WTC11 (cell line): ENCODE results near the gene ZSCAN21.

ENCODE experiments used
- ESRRA ChIP-seq: sonication (generic); formaldehyde crosslinking; IDR thresholded peaks from 2 replicates; pipeline ENCODE4 v1.8.1; 2022; ENCODE audit warnings: mild to moderate bottlenecking, missing genetic modification reagents, borderline replicate concordance
- JUN ChIP-seq: sonication (generic); formaldehyde crosslinking; IDR thresholded peaks from 2 replicates; pipeline ENCODE4 v1.8.0; 2023; ENCODE audit warnings: mild to moderate bottlenecking, missing genetic modification reagents
- RELA ChIP-seq: sonication (generic); formaldehyde crosslinking; IDR thresholded peaks from 2 replicates; pipeline ENCODE4 v1.8.1; 2022; ENCODE audit warnings: missing genetic modification reagents, mild to moderate bottlenecking, borderline replicate concordance
- ZNF232 ChIP-seq: sonication (generic); formaldehyde crosslinking; IDR thresholded peaks from 2 replicates; pipeline ENCODE4 v1.8.0; 2022; ENCODE audit warnings: mild to moderate bottlenecking, missing genetic modification reagents
- TF ChIP-seq, protein P1 (sequence below): sonication (generic); formaldehyde crosslinking; IDR thresholded peaks from 2 replicates; pipeline ENCODE4 v1.8.0; 2022; ENCODE audit warnings: mild to moderate bottlenecking, missing genetic modification reagents
- TF ChIP-seq, protein P2 (sequence below): fragments of 200-600 bp; IDR thresholded peaks from 2 replicates; pipeline ENCODE4 v1.8.0; 2022; ENCODE audit warnings: antibody characterized with exemption
- TF ChIP-seq, protein P3 (sequence below): sonication (generic); formaldehyde crosslinking; IDR thresholded peaks from 2 replicates; pipeline ENCODE4 v1.8.0; 2022; ENCODE audit warnings: mild to moderate bottlenecking, missing genetic modification reagents
- TF ChIP-seq, protein P4 (sequence below): sonication (generic); formaldehyde crosslinking; IDR thresholded peaks from 2 replicates; pipeline ENCODE4 v1.8.1; 2023; ENCODE audit warnings: mild to moderate bottlenecking, missing genetic modification reagents, borderline replicate concordance

DNA sequence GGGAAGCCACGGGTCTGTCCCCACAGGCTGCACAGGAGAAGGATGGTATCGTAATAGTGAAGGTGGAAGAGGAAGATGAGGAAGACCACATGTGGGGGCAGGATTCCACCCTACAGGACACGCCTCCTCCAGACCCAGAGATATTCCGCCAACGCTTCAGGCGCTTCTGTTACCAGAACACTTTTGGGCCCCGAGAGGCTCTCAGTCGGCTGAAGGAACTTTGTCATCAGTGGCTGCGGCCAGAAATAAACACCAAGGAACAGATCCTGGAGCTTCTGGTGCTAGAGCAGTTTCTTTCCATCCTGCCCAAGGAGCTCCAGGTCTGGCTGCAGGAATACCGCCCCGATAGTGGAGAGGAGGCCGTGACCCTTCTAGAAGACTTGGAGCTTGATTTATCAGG is 26.0 kb upstream of the ZSCAN21 start:
- no peak for TF ChIP-seq ESRRA
- TF ChIP-seq, protein P1, sequence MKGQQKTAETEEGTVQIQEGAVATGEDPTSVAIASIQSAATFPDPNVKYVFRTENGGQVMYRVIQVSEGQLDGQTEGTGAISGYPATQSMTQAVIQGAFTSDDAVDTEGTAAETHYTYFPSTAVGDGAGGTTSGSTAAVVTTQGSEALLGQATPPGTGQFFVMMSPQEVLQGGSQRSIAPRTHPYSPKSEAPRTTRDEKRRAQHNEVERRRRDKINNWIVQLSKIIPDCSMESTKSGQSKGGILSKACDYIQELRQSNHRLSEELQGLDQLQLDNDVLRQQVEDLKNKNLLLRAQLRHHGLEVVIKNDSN (CRISPR knock-in tag): no peak
- TF ChIP-seq, protein P2, sequence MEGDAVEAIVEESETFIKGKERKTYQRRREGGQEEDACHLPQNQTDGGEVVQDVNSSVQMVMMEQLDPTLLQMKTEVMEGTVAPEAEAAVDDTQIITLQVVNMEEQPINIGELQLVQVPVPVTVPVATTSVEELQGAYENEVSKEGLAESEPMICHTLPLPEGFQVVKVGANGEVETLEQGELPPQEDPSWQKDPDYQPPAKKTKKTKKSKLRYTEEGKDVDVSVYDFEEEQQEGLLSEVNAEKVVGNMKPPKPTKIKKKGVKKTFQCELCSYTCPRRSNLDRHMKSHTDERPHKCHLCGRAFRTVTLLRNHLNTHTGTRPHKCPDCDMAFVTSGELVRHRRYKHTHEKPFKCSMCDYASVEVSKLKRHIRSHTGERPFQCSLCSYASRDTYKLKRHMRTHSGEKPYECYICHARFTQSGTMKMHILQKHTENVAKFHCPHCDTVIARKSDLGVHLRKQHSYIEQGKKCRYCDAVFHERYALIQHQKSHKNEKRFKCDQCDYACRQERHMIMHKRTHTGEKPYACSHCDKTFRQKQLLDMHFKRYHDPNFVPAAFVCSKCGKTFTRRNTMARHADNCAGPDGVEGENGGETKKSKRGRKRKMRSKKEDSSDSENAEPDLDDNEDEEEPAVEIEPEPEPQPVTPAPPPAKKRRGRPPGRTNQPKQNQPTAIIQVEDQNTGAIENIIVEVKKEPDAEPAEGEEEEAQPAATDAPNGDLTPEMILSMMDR: no peak
- no peak for TF ChIP-seq RELA (CRISPR knock-in tag)
- no peak for TF ChIP-seq ZNF232 (CRISPR knock-in tag)
- TF ChIP-seq, protein P3, sequence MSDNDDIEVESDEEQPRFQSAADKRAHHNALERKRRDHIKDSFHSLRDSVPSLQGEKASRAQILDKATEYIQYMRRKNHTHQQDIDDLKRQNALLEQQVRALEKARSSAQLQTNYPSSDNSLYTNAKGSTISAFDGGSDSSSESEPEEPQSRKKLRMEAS: no peak
- TF ChIP-seq, protein P4, sequence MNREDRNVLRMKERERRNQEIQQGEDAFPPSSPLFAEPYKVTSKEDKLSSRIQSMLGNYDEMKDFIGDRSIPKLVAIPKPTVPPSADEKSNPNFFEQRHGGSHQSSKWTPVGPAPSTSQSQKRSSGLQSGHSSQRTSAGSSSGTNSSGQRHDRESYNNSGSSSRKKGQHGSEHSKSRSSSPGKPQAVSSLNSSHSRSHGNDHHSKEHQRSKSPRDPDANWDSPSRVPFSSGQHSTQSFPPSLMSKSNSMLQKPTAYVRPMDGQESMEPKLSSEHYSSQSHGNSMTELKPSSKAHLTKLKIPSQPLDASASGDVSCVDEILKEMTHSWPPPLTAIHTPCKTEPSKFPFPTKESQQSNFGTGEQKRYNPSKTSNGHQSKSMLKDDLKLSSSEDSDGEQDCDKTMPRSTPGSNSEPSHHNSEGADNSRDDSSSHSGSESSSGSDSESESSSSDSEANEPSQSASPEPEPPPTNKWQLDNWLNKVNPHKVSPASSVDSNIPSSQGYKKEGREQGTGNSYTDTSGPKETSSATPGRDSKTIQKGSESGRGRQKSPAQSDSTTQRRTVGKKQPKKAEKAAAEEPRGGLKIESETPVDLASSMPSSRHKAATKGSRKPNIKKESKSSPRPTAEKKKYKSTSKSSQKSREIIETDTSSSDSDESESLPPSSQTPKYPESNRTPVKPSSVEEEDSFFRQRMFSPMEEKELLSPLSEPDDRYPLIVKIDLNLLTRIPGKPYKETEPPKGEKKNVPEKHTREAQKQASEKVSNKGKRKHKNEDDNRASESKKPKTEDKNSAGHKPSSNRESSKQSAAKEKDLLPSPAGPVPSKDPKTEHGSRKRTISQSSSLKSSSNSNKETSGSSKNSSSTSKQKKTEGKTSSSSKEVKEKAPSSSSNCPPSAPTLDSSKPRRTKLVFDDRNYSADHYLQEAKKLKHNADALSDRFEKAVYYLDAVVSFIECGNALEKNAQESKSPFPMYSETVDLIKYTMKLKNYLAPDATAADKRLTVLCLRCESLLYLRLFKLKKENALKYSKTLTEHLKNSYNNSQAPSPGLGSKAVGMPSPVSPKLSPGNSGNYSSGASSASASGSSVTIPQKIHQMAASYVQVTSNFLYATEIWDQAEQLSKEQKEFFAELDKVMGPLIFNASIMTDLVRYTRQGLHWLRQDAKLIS (CRISPR knock-in tag): no peak
- TF ChIP-seq JUN: no peak
